Frontal cortex (tissue), 1 donor: ENCODE measurements around the gene OOSP1. TPM values are rescaled to one million over a fixed set of nuclear protein-coding genes. Genes with fewer than 3 reads are reported as not detected.

Experiments used
- total RNA-seq: library from RNA; depleted of rRNA; stranded (reverse); fragments of >200 nt; gene quantifications from one replicate; pipeline ENCODE4 v1.2.3, GENCODE V29; 2014

Gene OOSP1
- total RNA-seq, 1 donor from 2014 or later, result 0.41 TPM

Other genes starting within 250 kb of the OOSP1 start
- gene OR10V1, start 224.6 kb upstream of the OOSP1 start, total RNA-seq, result not detected
- gene STX3, start 183.1 kb upstream of the OOSP1 start, total RNA-seq, result 26.9 TPM
- gene MRPL16, start 127.7 kb upstream of the OOSP1 start, total RNA-seq, result 31.8 TPM
- not detected for gene CBLIF, start 92.9 kb upstream of the OOSP1 start, total RNA-seq
- not detected for gene TCN1, start 71.9 kb upstream of the OOSP1 start, total RNA-seq
- gene OOSP3, start 59.6 kb upstream of the OOSP1 start, total RNA-seq, result not detected
- not detected for gene OOSP4A, start 25.6 kb downstream of the OOSP1 start, total RNA-seq
- gene OOSP4B, start 78.7 kb downstream of the OOSP1 start, total RNA-seq, result not detected
- not detected for gene OOSP2, start 102.0 kb downstream of the OOSP1 start, total RNA-seq
- gene MS4A3, start 118.2 kb downstream of the OOSP1 start, total RNA-seq, result 0.41 TPM
- gene MS4A2, start 150.2 kb downstream of the OOSP1 start, total RNA-seq, result under 0.01 TPM
- 2.4 TPM for gene MS4A6A, start 244.7 kb downstream of the OOSP1 start, total RNA-seq